Measurements from ENCODE around the gene ITGBL1.

The ITGBL1 gene

GRCh38 chr13:101584331-101584730 lies 131.9 kb downstream of the ITGBL1 start:
- TF ChIP-seq ZNF843 (tag by site-specific recombination; IDR thresholded peaks at IDR 0.05) (no peak), PBX3 (CRISPR knock-in tag; IDR thresholded peaks at IDR 0.05) (no peak), ZNF571 (tag by site-specific recombination; IDR thresholded peaks at IDR 0.05) (no peak), KLF17 (tag by site-specific recombination; IDR thresholded peaks at IDR 0.05) (no peak), ZFHX2 (tag by site-specific recombination; conservative IDR thresholded peaks at IDR 0.05) (no peak), ZNF311 (tag by site-specific recombination; IDR thresholded peaks at IDR 0.05; ENCODE audit: borderline replicate concordance) (no peak), ZNF776 (tag by site-specific recombination; IDR thresholded peaks at IDR 0.05; ENCODE audit: borderline replicate concordance) (no peak), BCL6B (tag by site-specific recombination; IDR thresholded peaks at IDR 0.05) (no peak), ZSCAN5A (tag by site-specific recombination; IDR thresholded peaks at IDR 0.05) (no peak), ZNF830 (tag by site-specific recombination; IDR thresholded peaks at IDR 0.05; ENCODE audit: low read depth) (no peak), PRDM1 (tag by site-specific recombination; IDR thresholded peaks at IDR 0.05) (no peak), HOXA7 (CRISPR knock-in tag; IDR thresholded peaks at IDR 0.05; ENCODE audit: borderline replicate concordance) (no peak), ZNF701 (tag by site-specific recombination; IDR thresholded peaks at IDR 0.05) (no peak), ZNF629 (tag by site-specific recombination; IDR thresholded peaks at IDR 0.05) (no peak), ZNF350 (tag by site-specific recombination; IDR thresholded peaks at IDR 0.05) (no peak)
- H3K36me3 ChIP-seq (ENCODE audit: control insufficient read depth in 2 of 2, insufficient read depth in 1 of 2, low read length in 2 of 2): no peaks in the 10 kb centered on the region
- ChIA-PET POLR2A (no interaction called here), CTCF (no interaction called here)
- H3K27ac ChIP-seq (ENCODE audit: extremely low read depth, low read depth, low read length): no peak overlapping the region
- peaks cover 3% of the 10 kb centered on the region; the same call in 1 of the 2 replicates for H3K4me1 ChIP-seq (ENCODE audit: control insufficient read depth, insufficient read depth, low read length)
- no peaks in the 10 kb centered on the region for H3K9me3 ChIP-seq (ENCODE audit: control insufficient read depth, insufficient read depth, low read depth, low read length)
- H3K4me3 ChIP-seq (ENCODE audit: low read depth, low read length): no peak overlapping the region

GRCh38 chr13:101590479-101590878 lies 138.0 kb downstream of the ITGBL1 start:
- CTCF ChIA-PET: no interaction called here
- POLR2A ChIA-PET: no interaction called here
- Histone ChIP-seq H3K36me3 (ENCODE audit: control insufficient read depth in 2 of 2, insufficient read depth in 1 of 2, low read length in 2 of 2) (no peaks in the 10 kb centered on the region), H3K27ac (ENCODE audit: extremely low read depth, low read depth, low read length) (no peak overlapping the region), H3K9me3 (ENCODE audit: control insufficient read depth, insufficient read depth, low read depth, low read length) (no peaks in the 10 kb centered on the region), H3K4me3 (ENCODE audit: low read depth, low read length) (no peak overlapping the region), H3K4me1 (ENCODE audit: control insufficient read depth, insufficient read depth, low read length) (no peaks in the 10 kb centered on the region)
- TF ChIP-seq OVOL3 (tag by site-specific recombination; IDR thresholded peaks at IDR 0.05) (no peak), ZNF555 (tag by site-specific recombination; conservative IDR thresholded peaks at IDR 0.05) (no peak), ZNF621 (tag by site-specific recombination; IDR thresholded peaks at IDR 0.05) (no peak), PBX3 (CRISPR knock-in tag; IDR thresholded peaks at IDR 0.05) (no peak), ZBTB1 (tag by site-specific recombination; IDR thresholded peaks at IDR 0.05) (no peak), ZNF133 (tag by site-specific recombination; IDR thresholded peaks at IDR 0.05) (no peak), ZNF670 (tag by site-specific recombination; IDR thresholded peaks at IDR 0.05; ENCODE audit: low read depth) (no peak), ZBTB44 (tag by site-specific recombination; IDR thresholded peaks at IDR 0.05) (no peak), ZNF10 (tag by site-specific recombination; IDR thresholded peaks at IDR 0.05) (no peak), ZNF626 (tag by site-specific recombination; IDR thresholded peaks at IDR 0.05) (no peak), PRDM10 (tag by site-specific recombination; IDR thresholded peaks at IDR 0.05) (no peak)

Measured in HEK293 (cell line).